AG04449 (cell line): ENCODE data around the gene EVA1A.

Source experiments
- CTCF ChIA-PET: fragments of 350-600 bp; formaldehyde crosslinking; extraction: SDS; loops from one replicate; lab custom pipeline; 2021; ENCODE audit warnings: antibody characterized with exemption; lab: Yijun Ruan, JAX
- POLR2A ChIA-PET: fragments of 400-600, 350-600 bp; formaldehyde crosslinking; extraction: SDS; loops from one replicate; lab custom pipeline; 2020; ENCODE audit warnings: antibody characterized with exemption, inconsistent platforms; lab: Yijun Ruan, JAX
- DNase-seq: peaks from one replicate; pipeline ENCODE4 v3.0.0-alpha.2; 2010; ENCODE audit warnings: low read depth, low spot score
- H3K4me3 ChIP-seq: 2 replicates; pipeline ENCODE4 v1.5.1; 2011; ENCODE audit warnings: low read depth, mild to moderate bottlenecking, control low read depth, low read length
- CTCF ChIP-seq: IDR thresholded peaks from one replicate; pipeline ENCODE4 v1.5.1; 2011; ENCODE audit warnings: mild to moderate bottlenecking, moderate library complexity, low read length, control low read depth, inconsistent platforms; ENCODE audit not compliant: insufficient read depth; ENCODE audit errors: missing control alignments

EVA1A gene

GRCh38 chr2:75587954-75588587, 27.3 kb upstream of the EVA1A start:
- H3K4me3 ChIP-seq = no peak overlapping the region
- peak; percentile 67 for DNase-seq
- TF ChIP-seq CTCF = no peak
- POLR2A ChIA-PET = interaction anchor here (0.6 to 2.2 kb wide), 3 partner anchors 8 to 26 kb away, joined by 3 to 6 read pairs (median 4); no protein-coding TSS in a partner anchor
- CTCF ChIA-PET = interaction anchor here (1.3 to 4.9 kb wide), 3 partner anchors 9 to 21 kb away, joined by 3 to 31 read pairs (median 12); no protein-coding TSS in a partner anchor

- TF ChIP-seq CTCF = no peak
- ChIA-PET CTCF (interaction anchor here (1.3 to 4.9 kb wide), 3 partner anchors 13 to 22 kb away, joined by 5 to 31 read pairs (median 12); no protein-coding TSS in a partner anchor), POLR2A (interaction anchor here (2.2 kb wide), 1 partner anchor 9 kb away, joined by 6 read pairs; no protein-coding TSS in a partner anchor)
Measured at GRCh38 chr2:75586971-75587370, 26.2 kb upstream of the EVA1A start.

GRCh38 chr2:75582840-75583239, 22.1 kb upstream of the EVA1A start:
- no peak for DNase-seq
- CTCF ChIA-PET = interaction anchor here (1.1 kb wide), 1 partner anchor 23 kb away, joined by 3 read pairs; no protein-coding TSS in a partner anchor
- POLR2A ChIA-PET = no interaction called here

More at GRCh38 chr2:75586971-75587370, 26.2 kb upstream of the EVA1A start:
- H3K4me3 ChIP-seq = no peak overlapping the region
- no peak for DNase-seq

GRCh38 chr2:75580606-75581005, 19.9 kb upstream of the EVA1A start:
- ChIA-PET POLR2A (no interaction called here), CTCF (interaction anchor here (1.4 kb wide), 1 partner anchor 28 kb away, joined by 5 read pairs; no protein-coding TSS in a partner anchor)
- no peak for DNase-seq
- H3K4me3 ChIP-seq = no peak overlapping the region
- no peak for TF ChIP-seq CTCF

More at GRCh38 chr2:75582840-75583239, 22.1 kb upstream of the EVA1A start:
- no peak for TF ChIP-seq CTCF
- H3K4me3 ChIP-seq = no peak overlapping the region

GRCh38 chr2:75580156-75580555, 19.4 kb upstream of the EVA1A start:
- no peak for TF ChIP-seq CTCF
- ChIA-PET POLR2A (no interaction called here), CTCF (interaction anchor here (0.9 to 1.4 kb wide), 4 partner anchors 18 to 39 kb away, joined by 3 to 5 read pairs (median 4); no protein-coding TSS in a partner anchor)
- DNase-seq = no peak
- H3K4me3 ChIP-seq = no peak overlapping the region

GRCh38 chr2:75579186-75579585, 18.4 kb upstream of the EVA1A start:
- no peak for DNase-seq

More at GRCh38 chr2:75579186-75579585, 18.4 kb upstream of the EVA1A start:
- ChIA-PET CTCF (interaction anchor here (1.1 to 1.2 kb wide), 3 partner anchors 14 to 30 kb away, joined by 3 to 5 read pairs (median 4); no protein-coding TSS in a partner anchor), POLR2A (no interaction called here)
- no peak overlapping the region for H3K4me3 ChIP-seq
- TF ChIP-seq CTCF = no peak
